Measurements from ENCODE around the gene ZG16B.
A peak's percentile ranks its signal among the peaks of the same experiment; 100 is the strongest.

DNA sequence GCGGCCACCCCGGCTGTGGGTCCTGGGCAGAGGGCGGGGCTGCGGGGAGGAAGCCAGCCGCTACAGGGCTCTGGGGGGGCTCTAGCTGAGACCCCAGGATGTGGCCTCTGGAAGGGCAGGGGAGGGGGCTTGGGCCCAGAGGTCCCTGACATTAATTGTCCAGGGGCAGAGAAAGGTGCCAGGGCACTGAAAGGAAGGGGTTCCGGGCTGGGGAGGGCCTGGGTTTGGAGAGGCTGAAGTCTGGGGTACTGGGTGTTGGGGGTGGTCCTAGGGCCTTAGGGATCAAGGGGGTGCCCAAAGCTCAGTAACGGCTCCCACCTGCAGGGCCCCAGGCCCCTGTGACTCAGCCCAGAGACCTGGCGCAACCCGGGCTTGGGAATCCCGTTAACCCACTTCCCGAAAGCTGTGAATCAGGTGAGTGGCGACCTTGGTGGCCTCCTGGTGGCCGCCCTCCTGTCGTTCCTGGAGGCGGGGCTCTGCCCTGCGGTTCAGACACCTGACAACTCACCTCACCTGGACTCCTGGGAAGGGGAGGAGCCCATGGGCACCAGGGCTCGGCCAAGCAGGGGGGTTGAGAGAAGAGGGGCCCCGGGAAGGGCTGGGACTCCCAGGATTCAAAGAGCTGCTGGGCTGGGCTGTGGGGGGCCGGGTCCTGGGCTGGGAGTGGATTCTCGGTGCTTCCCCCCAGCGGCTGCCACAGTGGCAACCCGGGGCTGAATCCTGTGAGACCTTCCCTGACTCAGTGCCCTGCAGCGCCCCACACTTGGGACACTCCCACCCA is 28.3 kb downstream of the ZG16B start:
- TF ChIP-seq, protein P1, sequence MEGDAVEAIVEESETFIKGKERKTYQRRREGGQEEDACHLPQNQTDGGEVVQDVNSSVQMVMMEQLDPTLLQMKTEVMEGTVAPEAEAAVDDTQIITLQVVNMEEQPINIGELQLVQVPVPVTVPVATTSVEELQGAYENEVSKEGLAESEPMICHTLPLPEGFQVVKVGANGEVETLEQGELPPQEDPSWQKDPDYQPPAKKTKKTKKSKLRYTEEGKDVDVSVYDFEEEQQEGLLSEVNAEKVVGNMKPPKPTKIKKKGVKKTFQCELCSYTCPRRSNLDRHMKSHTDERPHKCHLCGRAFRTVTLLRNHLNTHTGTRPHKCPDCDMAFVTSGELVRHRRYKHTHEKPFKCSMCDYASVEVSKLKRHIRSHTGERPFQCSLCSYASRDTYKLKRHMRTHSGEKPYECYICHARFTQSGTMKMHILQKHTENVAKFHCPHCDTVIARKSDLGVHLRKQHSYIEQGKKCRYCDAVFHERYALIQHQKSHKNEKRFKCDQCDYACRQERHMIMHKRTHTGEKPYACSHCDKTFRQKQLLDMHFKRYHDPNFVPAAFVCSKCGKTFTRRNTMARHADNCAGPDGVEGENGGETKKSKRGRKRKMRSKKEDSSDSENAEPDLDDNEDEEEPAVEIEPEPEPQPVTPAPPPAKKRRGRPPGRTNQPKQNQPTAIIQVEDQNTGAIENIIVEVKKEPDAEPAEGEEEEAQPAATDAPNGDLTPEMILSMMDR (IDR thresholded peaks at IDR 0.05), result no peak
- TF ChIP-seq EZH2 (IDR thresholded peaks at IDR 0.05) (peak; percentile 28), EZH2phosphoT487 (IDR thresholded peaks at IDR 0.05) (peak; percentile 1)
